ENCODE measurements around the gene RAPGEF6.

- TF ChIP-seq POLR2A (IDR thresholded peaks at IDR 0.05) (no peak), CTCF (IDR thresholded peaks at IDR 0.05) (no peak)
Measured at GRCh38 chr5:131515348-131515747, 119.7 kb downstream of the RAPGEF6 start.
